ENCODE results near the gene ENPP4. TPM values are rescaled to one million over a fixed set of nuclear protein-coding genes. Genes with fewer than 3 reads are reported as not detected.

ENPP4 gene
- total RNA-seq, 1 experiment from 2014 or later = 18.7 TPM

Other genes with a start within 250 kb of the ENPP4 start
- gene CLIC5, start 114.1 kb upstream of the ENPP4 start, total RNA-seq (2014; rRNA removed; shearing (Covaris generic)) = 0.11 TPM in 1 of 2 replicates, not detected in the other
- gene ENPP5, start 41.0 kb downstream of the ENPP4 start, total RNA-seq (2014; rRNA removed; shearing (Covaris generic)) = 1.3 and 2.5 TPM in 2 replicates